Inflammatory macrophage (primary cell): ENCODE results near the gene SNUPN.

ENCODE experiments used
- DNase-seq, 2 donors: peaks; one replicate each; pipeline ENCODE4 v3.0.0-alpha.2; 2020 to 2022

SNUPN gene

GRCh38 chr15:75654201-75654907 is 28.8 kb upstream of the SNUPN start:
- no peak for DNase-seq

DNA sequence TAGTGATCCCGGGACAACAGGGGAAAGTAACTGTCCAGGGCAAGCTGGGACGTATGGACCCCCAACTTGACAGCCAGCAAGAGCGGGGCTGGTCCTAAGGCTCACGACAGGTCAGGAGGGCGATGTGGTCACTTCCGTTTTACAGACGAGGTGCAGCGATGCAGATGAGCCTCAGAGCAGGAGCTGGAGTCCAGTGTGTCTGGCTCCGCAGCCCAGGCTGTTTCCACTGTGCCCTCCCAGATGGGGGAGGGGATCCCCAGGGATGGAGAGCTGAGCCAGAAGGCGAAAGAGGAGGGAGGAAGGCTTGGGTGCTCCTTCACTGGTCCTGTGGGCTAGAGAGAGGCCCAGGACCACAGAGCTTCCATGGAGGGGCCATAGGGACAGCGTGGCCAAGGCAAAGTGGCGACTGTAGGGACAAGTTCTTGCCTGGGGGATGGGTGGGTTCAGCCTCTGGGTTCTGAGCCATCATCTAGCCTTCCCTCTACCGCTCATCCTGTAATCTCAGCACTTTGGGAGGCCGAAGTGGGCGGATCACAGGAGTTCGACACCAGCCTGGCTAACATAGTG is 27.9 kb upstream of the SNUPN start:
- no peak for DNase-seq

DNA sequence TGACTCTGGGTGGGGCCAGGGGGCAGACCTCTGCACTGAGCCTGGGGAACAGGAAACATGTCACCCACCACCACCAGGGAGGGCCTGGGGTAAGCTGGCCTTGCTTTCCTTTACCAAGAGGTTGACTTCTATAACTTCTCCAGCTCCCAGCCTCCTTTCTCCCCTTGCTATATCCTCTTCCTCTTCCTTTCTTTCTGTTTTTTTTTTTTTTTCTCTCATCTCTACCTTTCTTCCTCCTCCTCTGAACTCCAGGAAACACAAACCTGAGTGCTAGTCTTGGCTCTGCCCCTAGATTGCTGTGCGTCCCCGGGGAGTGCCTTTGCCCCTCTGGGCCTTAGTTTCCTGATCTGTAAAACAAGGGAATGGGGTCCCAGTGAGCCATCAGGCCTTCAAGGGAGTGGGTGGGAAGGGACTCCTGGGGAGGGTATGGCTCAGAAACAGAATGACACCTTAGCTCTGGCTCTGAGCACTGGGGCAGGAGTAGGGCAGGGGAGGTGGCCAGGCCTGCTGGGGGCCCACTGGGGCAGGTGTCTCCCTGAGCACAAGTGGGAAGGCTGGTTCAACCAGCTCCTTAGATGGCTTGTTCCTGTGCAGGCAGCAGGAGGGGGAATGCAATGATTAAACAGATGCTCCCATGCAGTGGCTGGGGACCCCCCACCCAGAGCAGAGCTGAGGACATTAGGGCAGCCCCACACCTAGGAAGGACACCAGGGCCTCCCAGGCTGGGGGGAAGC is 26.5 kb upstream of the SNUPN start:
- DNase-seq, result no peak

- peak; percentile 42 to 56 for DNase-seq
Measured at GRCh38 chr15:75650908-75651809, 25.6 kb upstream of the SNUPN start.

GRCh38 chr15:75649848-75650247 is 24.3 kb upstream of the SNUPN start:
- no peak for DNase-seq

DNA sequence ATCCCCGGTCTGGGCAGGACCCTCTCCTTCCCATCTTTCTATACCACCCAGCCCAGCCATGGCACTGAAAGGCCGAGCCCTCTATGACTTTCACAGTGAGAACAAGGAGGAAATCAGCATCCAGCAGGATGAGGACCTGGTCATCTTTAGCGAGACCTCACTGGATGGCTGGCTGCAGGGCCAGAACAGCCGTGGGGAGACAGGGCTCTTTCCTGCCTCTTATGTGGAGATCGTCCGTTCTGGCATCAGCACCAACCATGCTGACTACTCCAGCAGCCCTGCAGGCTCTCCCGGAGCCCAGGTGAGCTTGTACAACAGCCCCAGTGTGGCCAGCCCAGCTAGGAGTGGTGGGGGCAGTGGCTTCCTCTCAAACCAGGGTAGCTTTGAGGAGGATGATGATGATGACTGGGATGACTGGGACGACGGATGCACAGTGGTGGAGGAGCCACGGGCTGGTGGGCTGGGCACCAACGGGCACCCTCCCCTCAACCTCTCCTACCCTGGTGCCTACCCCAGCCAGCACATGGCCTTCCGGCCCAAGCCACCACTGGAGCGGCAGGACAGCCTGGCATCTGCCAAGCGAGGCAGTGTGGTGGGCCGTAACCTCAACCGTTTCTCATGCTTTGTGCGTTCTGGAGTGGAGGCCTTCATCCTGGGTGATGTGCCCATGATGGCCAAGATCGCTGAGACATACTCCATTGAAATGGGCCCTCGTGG is 23.7 kb upstream of the SNUPN start:
- DNase-seq, result no peak

DNA sequence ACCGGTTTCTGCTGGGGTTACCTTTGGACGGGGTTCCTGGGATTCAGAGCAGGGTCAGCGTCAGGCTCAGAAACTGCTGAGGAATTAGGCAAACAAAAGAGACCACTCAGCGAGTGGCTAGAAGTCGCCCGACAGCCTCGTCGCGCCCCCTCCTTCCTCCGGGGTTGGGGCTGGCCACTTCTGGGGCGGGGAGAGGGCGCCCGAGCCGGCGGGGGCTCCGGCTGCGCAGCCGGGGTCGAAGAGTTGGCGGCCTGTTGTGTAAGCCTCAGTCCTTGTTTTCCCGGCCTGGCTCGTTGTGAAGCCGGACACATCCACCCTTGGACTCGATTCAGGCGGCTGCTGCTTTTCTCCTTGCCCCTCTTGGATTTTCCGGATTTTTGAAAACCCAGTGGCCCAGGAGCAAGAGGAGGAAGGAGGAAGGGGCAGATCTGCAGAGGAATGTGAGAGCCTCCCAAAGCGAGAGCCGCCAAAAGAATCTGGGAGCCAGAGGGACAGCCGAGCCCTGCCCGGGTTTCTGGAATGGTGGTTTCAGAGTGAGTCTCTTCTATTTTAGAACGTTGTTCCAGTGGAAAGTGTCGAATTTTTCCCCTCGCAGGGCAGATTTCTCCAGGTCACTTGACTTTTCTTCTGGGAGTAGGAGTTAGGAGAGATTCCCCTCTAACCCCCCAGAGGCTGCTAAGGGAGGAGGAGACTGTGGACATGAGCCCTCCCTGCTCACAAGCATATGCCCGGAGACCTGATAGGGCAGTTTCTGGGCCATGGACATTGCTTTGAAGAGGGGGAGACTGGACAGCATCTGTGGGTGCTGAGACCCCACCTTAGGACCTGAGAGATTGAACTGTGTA is 22.9 kb upstream of the SNUPN start:
- peak in 1 of 2 donors; percentile 24 for DNase-seq

- DNase-seq, result peak; percentile 57 to 75
Measured at GRCh38 chr15:75647370-75648155, 22.0 kb upstream of the SNUPN start, which contains the start of gene SNX33. TSS of gene SNX33 (plus strand) at chr15:75647912. CDS start at chr15:75649103, 1,191 bp downstream.

DNA sequence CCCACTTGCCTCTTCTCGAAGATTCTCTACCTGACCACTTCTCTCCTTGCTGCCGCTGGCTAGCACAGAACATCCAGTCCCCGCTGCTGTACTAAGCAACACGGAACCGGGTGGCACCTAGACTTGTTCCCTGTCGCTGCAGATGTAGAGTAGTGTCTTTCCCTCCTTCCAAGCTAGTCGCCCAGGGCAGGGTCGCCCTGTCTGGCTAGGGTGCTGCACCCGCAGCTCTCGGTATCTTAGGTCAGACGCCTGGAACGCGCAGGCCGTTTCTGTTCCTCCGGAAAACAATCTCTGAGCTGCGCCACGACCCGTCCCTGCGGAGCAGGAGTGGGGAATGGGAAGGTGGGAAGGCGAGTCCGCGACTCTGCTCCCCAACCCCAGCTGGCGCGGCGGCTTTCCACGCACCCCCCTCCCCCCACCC is 21.4 kb upstream of the SNUPN start:
- DNase-seq, result peak in 1 of 2 donors; percentile 15

DNA sequence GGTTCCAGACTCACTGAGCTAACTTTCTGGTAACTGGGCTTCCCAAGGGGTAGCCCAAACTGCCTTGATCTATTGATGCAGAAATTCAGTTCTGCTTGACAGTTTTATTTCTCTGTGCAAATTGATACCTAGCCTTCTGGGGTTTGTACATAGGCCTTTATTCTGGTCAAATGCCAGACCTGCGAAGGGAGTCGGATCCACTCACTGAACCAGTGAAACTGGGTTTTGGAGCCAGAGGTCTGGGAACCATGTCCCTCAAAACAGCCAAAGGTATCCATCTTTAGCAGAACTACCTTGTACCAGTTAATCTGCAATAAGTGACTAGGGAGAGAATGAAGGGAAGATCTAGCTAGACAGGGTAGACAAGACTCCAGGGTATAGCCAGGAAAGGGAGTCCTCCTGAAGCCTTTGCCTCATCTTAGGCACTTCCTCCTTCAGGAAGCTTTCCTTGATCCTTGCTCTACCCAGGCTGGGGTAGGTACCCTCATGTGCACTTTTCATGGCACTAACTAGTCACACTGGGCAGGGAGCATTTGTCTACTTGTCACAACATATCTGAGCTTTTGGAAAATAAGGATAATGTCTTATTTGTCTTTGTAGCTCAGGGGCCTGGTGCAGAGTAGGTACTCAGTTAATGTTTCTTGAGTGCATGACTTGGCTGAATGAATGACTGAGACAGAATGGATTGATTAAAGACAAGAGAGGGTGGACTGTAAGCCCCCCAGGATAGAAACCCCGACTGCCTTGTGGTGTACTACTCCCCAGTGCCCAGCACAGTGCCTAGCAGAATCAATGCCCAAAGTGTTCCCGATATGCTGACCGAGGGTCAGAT is 20.8 kb upstream of the SNUPN start:
- DNase-seq, result no peak

DNA sequence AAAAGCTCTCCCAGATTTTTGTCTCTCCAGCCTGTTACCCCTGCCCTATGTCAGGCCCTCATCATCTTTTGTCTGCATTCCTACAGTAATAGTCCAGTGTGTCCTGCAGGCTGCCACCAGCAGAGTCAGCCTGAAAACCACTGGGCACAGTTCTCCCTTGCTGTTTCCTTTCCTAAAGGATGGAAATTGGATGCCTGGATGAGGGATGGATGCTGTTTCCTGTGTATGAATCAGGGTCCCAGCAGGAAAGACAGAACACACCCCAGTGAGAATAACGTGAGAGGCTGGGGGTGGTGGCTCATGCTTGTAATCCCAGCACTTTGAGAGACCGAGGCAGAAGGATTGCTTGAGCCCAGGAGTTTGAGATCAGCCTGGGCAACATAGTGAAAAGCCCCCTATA is 18.9 kb upstream of the SNUPN start:
- DNase-seq, result no peak

GRCh38 chr15:75641603-75642002 is 16.1 kb upstream of the SNUPN start:
- DNase-seq, result no peak

- no peak for DNase-seq
Measured at GRCh38 chr15:75641179-75641503, 15.6 kb upstream of the SNUPN start.

- DNase-seq, result peak; percentile 20 to 26
Measured at GRCh38 chr15:75640483-75641178, 15.1 kb upstream of the SNUPN start.

GRCh38 chr15:75639709-75640482 is 14.4 kb upstream of the SNUPN start, which contains the start of gene IMP3:
TSS of gene IMP3 (minus strand) at chr15:75640224. CDS start at chr15:75640168, 56 bp downstream.
- peak; percentile 97 to 98 for DNase-seq

- DNase-seq, result peak; percentile 8 to 22
Measured at GRCh38 chr15:75639191-75639708, 13.7 kb upstream of the SNUPN start.

DNA sequence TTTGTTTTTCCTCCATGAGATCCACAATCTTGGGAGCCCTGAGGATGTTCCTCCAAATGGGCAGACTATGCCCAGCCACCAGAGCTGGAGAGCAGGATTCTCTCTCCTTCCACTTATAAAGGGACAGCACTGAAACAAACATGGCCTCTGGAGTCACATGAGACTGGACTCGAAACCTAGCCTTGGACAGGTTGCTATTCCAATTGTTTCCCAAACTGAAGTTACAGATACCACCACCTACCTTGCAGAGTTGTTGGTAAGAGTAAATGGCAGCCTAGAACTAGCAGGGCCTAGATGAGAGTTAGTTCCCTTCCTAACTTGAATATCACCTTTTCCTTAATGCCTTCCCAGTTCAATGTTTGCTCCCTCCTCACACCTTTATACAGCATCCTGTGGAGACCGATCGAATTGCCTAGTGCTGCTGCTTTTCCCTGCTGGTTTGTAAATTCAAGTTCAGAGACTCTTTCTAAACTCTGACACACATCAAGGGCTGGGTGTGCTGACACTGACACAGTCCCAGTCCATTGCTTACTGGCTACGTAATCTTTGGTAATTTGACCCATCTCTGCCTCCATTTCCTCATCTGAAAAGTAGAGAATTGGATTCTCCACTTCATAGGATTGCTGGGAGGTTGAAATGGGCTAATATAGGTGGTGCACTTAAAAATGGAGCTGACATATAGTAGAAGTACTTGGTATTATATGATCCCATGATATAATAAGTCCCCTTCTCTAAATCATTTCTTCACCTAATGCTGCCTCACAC is 11.9 kb upstream of the SNUPN start:
- no peak for DNase-seq
